ENCODE data around the gene ERV3-1.
"Not testable (repeated sequence)": the region's sequence is repeated elsewhere in the genome, so short reads cannot be mapped to it uniquely, and the experiment has no call there.

DNA sequence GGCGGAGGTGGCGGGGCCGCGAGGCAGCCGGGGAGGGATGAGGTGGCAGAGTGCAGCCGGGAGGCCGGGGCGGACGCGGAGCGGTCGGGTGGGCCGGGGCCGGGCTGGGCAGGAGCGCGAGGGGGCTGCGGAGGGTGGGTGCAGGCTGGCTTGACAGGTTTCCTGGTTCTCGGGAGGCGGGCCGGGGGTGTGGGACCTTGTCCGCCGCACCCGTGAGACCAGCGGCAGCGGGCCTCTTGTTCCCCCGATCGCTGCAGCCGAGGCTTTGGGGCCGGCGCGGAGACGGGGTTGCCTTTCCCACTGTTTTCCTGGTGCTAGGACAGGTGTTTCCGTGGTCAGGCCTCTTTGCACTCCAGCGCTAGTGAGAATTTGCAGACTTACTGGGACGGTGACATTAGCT lies 32.3 kb upstream of the ERV3-1 start:
- TF ChIP-seq, protein P1, sequence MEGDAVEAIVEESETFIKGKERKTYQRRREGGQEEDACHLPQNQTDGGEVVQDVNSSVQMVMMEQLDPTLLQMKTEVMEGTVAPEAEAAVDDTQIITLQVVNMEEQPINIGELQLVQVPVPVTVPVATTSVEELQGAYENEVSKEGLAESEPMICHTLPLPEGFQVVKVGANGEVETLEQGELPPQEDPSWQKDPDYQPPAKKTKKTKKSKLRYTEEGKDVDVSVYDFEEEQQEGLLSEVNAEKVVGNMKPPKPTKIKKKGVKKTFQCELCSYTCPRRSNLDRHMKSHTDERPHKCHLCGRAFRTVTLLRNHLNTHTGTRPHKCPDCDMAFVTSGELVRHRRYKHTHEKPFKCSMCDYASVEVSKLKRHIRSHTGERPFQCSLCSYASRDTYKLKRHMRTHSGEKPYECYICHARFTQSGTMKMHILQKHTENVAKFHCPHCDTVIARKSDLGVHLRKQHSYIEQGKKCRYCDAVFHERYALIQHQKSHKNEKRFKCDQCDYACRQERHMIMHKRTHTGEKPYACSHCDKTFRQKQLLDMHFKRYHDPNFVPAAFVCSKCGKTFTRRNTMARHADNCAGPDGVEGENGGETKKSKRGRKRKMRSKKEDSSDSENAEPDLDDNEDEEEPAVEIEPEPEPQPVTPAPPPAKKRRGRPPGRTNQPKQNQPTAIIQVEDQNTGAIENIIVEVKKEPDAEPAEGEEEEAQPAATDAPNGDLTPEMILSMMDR (IDR thresholded peaks at IDR 0.05), result not testable (repeated sequence)
- TF ChIP-seq EZH2 (IDR thresholded peaks at IDR 0.05; ENCODE audit: borderline replicate concordance, insufficient read depth, low read depth, low read length, poor library complexity, severe bottlenecking), result not testable (repeated sequence)
